ENCODE data around the gene POU5F1. TPM values are rescaled to one million over a fixed set of nuclear protein-coding genes. Genes with fewer than 3 reads are reported as not detected.

The POU5F1 gene
- polyA plus RNA-seq, 3 donors = 0.20 TPM; not detected in 2

- WGBS (ENCODE audit: insufficient coverage) = no CpG with 5 or more reads among the region's 10 CpGs
- no peaks in the 10 kb centered on the region for H3K79me2 ChIP-seq (ENCODE audit: insufficient read depth, low read length)
- H3K27me3 ChIP-seq (ENCODE audit: control insufficient read depth in 2 of 2, insufficient read depth in 2 of 2, low read length in 2 of 2) = peaks cover 0 to 3% of the 10 kb centered on the region in 2 donors
- no peaks in the 10 kb centered on the region for H3K36me3 ChIP-seq (replicated peaks in 1 of 2; ENCODE audit: control insufficient read depth in 1 of 2, insufficient read depth in 2 of 2, low read length in 2 of 2)
- no peaks in the 10 kb centered on the region for H4K20me1 ChIP-seq (ENCODE audit: insufficient read depth, low read length)
- H3K9me3 Mint-ChIP-seq = peaks cover 0 to 3% (median 0%) of the 10 kb centered on the region in 7 donors
- no peak overlapping the region for H3K9ac ChIP-seq (ENCODE audit: insufficient read depth, low read length, poor library complexity, severe bottlenecking)
- intact Hi-C loops (cut with micrococcal nuclease) = loop anchor here (2.0 kb wide), 2 partner anchors 57 to 231 kb away; no protein-coding TSS in a partner anchor
- TF ChIP-seq CTCF (IDR thresholded peaks at IDR 0.05) = no peak
- H3K4me3 Mint-ChIP-seq = no peak overlapping the region
- H3K9me3 ChIP-seq (replicated peaks in 1 of 2; ENCODE audit: control insufficient read depth in 1 of 2, insufficient read depth in 1 of 2, low read length in 2 of 2) = no peaks in the 10 kb centered on the region
- DNase-seq = no peak
- H2AFZ ChIP-seq (ENCODE audit: insufficient read depth, low read depth, low read length, poor library complexity, severe bottlenecking) = no peak overlapping the region
- H3K4me3 ChIP-seq (replicated peaks in 1 of 3; ENCODE audit: low read depth in 2 of 3, low read length in 3 of 3) = no peak overlapping the region
- no peak overlapping the region for H3K4me2 ChIP-seq (replicated peaks; ENCODE audit: extremely low read depth, low read length, poor library complexity, severe bottlenecking)
- H3K27ac Mint-ChIP-seq = no peak overlapping the region
- H3K27me3 Mint-ChIP-seq (ENCODE audit: low read depth in 3 of 3) = peaks cover 0 to 15% (median 2%) of the 10 kb centered on the region in 3 donors
- peaks cover 6% of the 10 kb centered on the region for H3K4me1 Mint-ChIP-seq
- H3K4me1 ChIP-seq (ENCODE audit: control insufficient read depth in 1 of 2, insufficient read depth in 2 of 2, low read length in 2 of 2) = peaks cover 0 to 6% of the 10 kb centered on the region in 2 donors
- H3K27ac ChIP-seq (ENCODE audit: low read depth in 1 of 2, low read length in 2 of 2) = no peak overlapping the region
- H3K36me3 Mint-ChIP-seq = no peaks in the 10 kb centered on the region
These were observed 34.8 kb downstream of the POU5F1 start for GRCh38 chr6:31135710-31136109.

- Mint-ChIP-seq H3K4me1 (peaks cover 4% of the 10 kb centered on the region), H3K36me3 (no peaks in the 10 kb centered on the region), H3K9me3 (peaks cover 0 to 3% (median 0%) of the 10 kb centered on the region in 7 donors), H3K4me3 (no peak overlapping the region), H3K27me3 (ENCODE audit: low read depth in 3 of 3) (peaks cover 1 to 6% (median 4%) of the 10 kb centered on the region in 3 donors), H3K27ac (no peak overlapping the region)
- no peak overlapping the region for H3K9ac ChIP-seq (ENCODE audit: insufficient read depth, low read length, poor library complexity, severe bottlenecking)
- no peak for TF ChIP-seq CTCF (IDR thresholded peaks at IDR 0.05)
- no peak overlapping the region for H2AFZ ChIP-seq (ENCODE audit: insufficient read depth, low read depth, low read length, poor library complexity, severe bottlenecking)
- 99% methylated on average over 6 of the region's 6 CpGs for WGBS (ENCODE audit: insufficient coverage)
- no peaks in the 10 kb centered on the region for H3K9me3 ChIP-seq (replicated peaks in 1 of 2; ENCODE audit: control insufficient read depth in 1 of 2, insufficient read depth in 1 of 2, low read length in 2 of 2)
- peaks cover 0 to 1% of the 10 kb centered on the region in 2 donors for H3K27me3 ChIP-seq (ENCODE audit: control insufficient read depth in 2 of 2, insufficient read depth in 2 of 2, low read length in 2 of 2)
- no peak overlapping the region for H3K4me2 ChIP-seq (replicated peaks; ENCODE audit: extremely low read depth, low read length, poor library complexity, severe bottlenecking)
- H3K4me1 ChIP-seq (ENCODE audit: control insufficient read depth in 1 of 2, insufficient read depth in 2 of 2, low read length in 2 of 2) = peaks cover 0 to 4% of the 10 kb centered on the region in 2 donors
- H3K36me3 ChIP-seq (replicated peaks in 1 of 2; ENCODE audit: control insufficient read depth in 1 of 2, insufficient read depth in 2 of 2, low read length in 2 of 2) = no peaks in the 10 kb centered on the region
- DNase-seq = no peak
- no peak overlapping the region for H3K4me3 ChIP-seq (replicated peaks in 1 of 3; ENCODE audit: low read depth in 2 of 3, low read length in 3 of 3)
- H3K27ac ChIP-seq (ENCODE audit: low read depth in 1 of 2, low read length in 2 of 2) = no peak overlapping the region
- no peaks in the 10 kb centered on the region for H4K20me1 ChIP-seq (ENCODE audit: insufficient read depth, low read length)
- intact Hi-C loops (cut with micrococcal nuclease) = no loop called here
- H3K79me2 ChIP-seq (ENCODE audit: insufficient read depth, low read length) = no peaks in the 10 kb centered on the region
These were observed 37.7 kb downstream of the POU5F1 start for GRCh38 chr6:31132806-31133205.
